H1 (cell line): Measurements from ENCODE around the gene TMEM255B. TPM values are rescaled to one million over a fixed set of nuclear protein-coding genes. Genes with fewer than 3 reads are reported as not detected.

ENCODE experiments used
- CTCF ChIA-PET: fragments of 300-600 bp; sonication (Branson Sonifier 250); formaldehyde crosslinking; loops from one replicate; lab custom pipeline; 2021; ENCODE audit not compliant: partially characterized antibody; lab: Charles Lee
- POLR2A ChIA-PET: fragments of 300-600 bp; sonication (Branson Sonifier 250); formaldehyde crosslinking; loops from one replicate; lab custom pipeline; 2021; ENCODE audit warnings: inconsistent platforms; ENCODE audit not compliant: partially characterized antibody; lab: Charles Lee
- DNase-seq, 2 experiments: peaks; one replicate each; pipeline versions ENCODE4 v3.0.0 to v3.0.0-alpha.2; 2010 to 2022; ENCODE audit warnings: low spot score in 2 of 2, low read depth in 1 of 2, mixed read lengths in 1 of 2
- FAIRE-seq: peaks from 2 replicates; lab custom pipeline; 2011; peaks lifted over from hg19 to GRCh38; lab: Jason Lieb, UNC
- H2AFZ ChIP-seq: 2 replicates; pipeline ENCODE4 v1.8.1; 2012; ENCODE audit warnings: low read length, inconsistent platforms
- H2AK5ac ChIP-seq: 2 replicates; pipeline ENCODE4 v1.6.1; 2013; ENCODE audit warnings: low read depth, low read length
- H2BK120ac ChIP-seq: replicated peaks from 2 replicates; pipeline ENCODE3; 2013; ENCODE audit warnings: low read depth, low read length, inconsistent platforms
- H2BK12ac ChIP-seq: 2 replicates; pipeline ENCODE4 v1.6.1; 2013; ENCODE audit warnings: low read depth, low read length
- H2BK15ac ChIP-seq: 2 replicates; pipeline ENCODE4 v1.6.1; 2013; ENCODE audit warnings: low read length
- H2BK20ac ChIP-seq: 2 replicates; pipeline ENCODE4 v1.6.1; 2013; ENCODE audit warnings: low read length
- H2BK5ac ChIP-seq: 2 replicates; pipeline ENCODE4 v1.6.1; 2013; ENCODE audit warnings: low read depth, low read length
- H3K14ac ChIP-seq: 2 replicates; pipeline ENCODE4 v1.6.1; 2013; ENCODE audit warnings: inconsistent platforms; ENCODE audit not compliant: insufficient read length
- H3K18ac ChIP-seq: 2 replicates; pipeline ENCODE4 v1.6.1; 2013; ENCODE audit warnings: low read length; ENCODE audit errors: extremely low read depth
- H3K23ac ChIP-seq: 2 replicates; pipeline ENCODE4 v1.6.1; 2013; ENCODE audit warnings: inconsistent platforms; ENCODE audit not compliant: insufficient read length
- H3K23me2 ChIP-seq: 2 replicates; pipeline ENCODE4 v1.6.1; 2013; ENCODE audit warnings: low read depth, low read length
- H3K27ac ChIP-seq: 2 replicates; pipeline ENCODE4 v1.6.1; 2011; ENCODE audit warnings: low read depth, low read length, inconsistent platforms
- H3K27me3 ChIP-seq, 4 experiments: replicated peaks in 1 of 4; 1 replicate in 1 of 4; 2 replicates in 3 of 4; pipeline versions ENCODE4 v1.6.1 to v1.8.1; 2011 to 2013; ENCODE audit warnings: low read length in 3 of 4, mild to moderate bottlenecking in 3 of 4, inconsistent platforms in 2 of 4, mixed read lengths in 2 of 4, moderate library complexity in 1 of 4; ENCODE audit not compliant: control insufficient read depth in 3 of 4, insufficient read depth in 3 of 4; ENCODE audit errors: extremely low read depth in 1 of 4
- H3K36me3 ChIP-seq, 4 experiments: 2 replicates each; pipeline versions ENCODE4 v1.6.1 to v1.8.1; 2011 to 2013; ENCODE audit warnings: mild to moderate bottlenecking in 4 of 4, low read length in 3 of 4, moderate library complexity in 2 of 4, control low read depth in 1 of 4, inconsistent platforms in 1 of 4; ENCODE audit not compliant: insufficient read depth in 4 of 4, control insufficient read depth in 2 of 4
- H3K4ac ChIP-seq: replicated peaks from 2 replicates; pipeline ENCODE3; 2013; ENCODE audit warnings: low read length, low read depth, mixed read lengths, inconsistent platforms; ENCODE audit not compliant: insufficient read length
- H3K4me1 ChIP-seq, 4 experiments: replicated peaks in 1 of 4; 1 replicate in 1 of 4; 2 replicates in 3 of 4; pipeline versions ENCODE4 v1.6.1 to v1.8.1; 2011 to 2013; ENCODE audit warnings: low read length in 3 of 4, inconsistent platforms in 2 of 4, mixed read lengths in 1 of 4; ENCODE audit not compliant: insufficient read depth in 4 of 4, control insufficient read depth in 3 of 4
- H3K4me2 ChIP-seq, 2 experiments: 2 replicates each; pipeline versions ENCODE4 v1.6.1 to v1.8.1; 2011 to 2013; ENCODE audit warnings: low read depth in 2 of 2, low read length in 2 of 2, control low read depth in 1 of 2, inconsistent platforms in 1 of 2, mild to moderate bottlenecking in 1 of 2; ENCODE audit not compliant: insufficient read depth in 1 of 2
- H3K4me3 ChIP-seq, 4 experiments: fragments of 200-600, 300-600 bp in 1 of 4; sonication (generic), shearing (Covaris generic), sonication (Bioruptor Twin) in 1 of 4; 2 replicates each; pipeline versions ENCODE4 v1.5.1 to v1.8.1; 2011 to 2016; ENCODE audit warnings: low read length in 4 of 4, low read depth in 3 of 4, control low read depth in 2 of 4, inconsistent platforms in 2 of 4, mild to moderate bottlenecking in 2 of 4, mixed read lengths in 1 of 4, moderate library complexity in 1 of 4; ENCODE audit not compliant: insufficient read depth in 2 of 4; ENCODE audit errors: extremely low read depth in 1 of 4
- H3K56ac ChIP-seq: replicated peaks from 2 replicates; pipeline ENCODE3; 2013; ENCODE audit warnings: low read depth, mild to moderate bottlenecking, mixed read lengths, low read length, inconsistent platforms; ENCODE audit not compliant: insufficient read length
- H3K79me1 ChIP-seq: 2 replicates; pipeline ENCODE4 v1.6.1; 2013; ENCODE audit warnings: low read depth, low read length, control low read depth
- H3K79me2 ChIP-seq, 2 experiments: 2 replicates each; pipeline versions ENCODE4 v1.6.1 to v1.8.1; 2012 to 2013; ENCODE audit warnings: low read length in 2 of 2, mild to moderate bottlenecking in 2 of 2, inconsistent platforms in 1 of 2; ENCODE audit not compliant: insufficient read depth in 2 of 2, control insufficient read depth in 1 of 2
- H3K9ac ChIP-seq, 4 experiments: replicated peaks in 1 of 4; 1 replicate in 1 of 4; 2 replicates in 3 of 4; pipeline versions ENCODE4 v1.6.1 to v1.8.1; 2011 to 2013; ENCODE audit warnings: low read depth in 3 of 4, low read length in 3 of 4, control low read depth in 2 of 4, mild to moderate bottlenecking in 2 of 4, moderate library complexity in 2 of 4, inconsistent platforms in 1 of 4; ENCODE audit errors: extremely low read depth in 1 of 4
- H3K9me3 ChIP-seq, 2 experiments: 2 replicates each; pipeline versions ENCODE4 v1.6.1 to v1.8.1; 2012 to 2013; ENCODE audit warnings: mild to moderate bottlenecking in 2 of 2, moderate library complexity in 2 of 2, control low read depth in 1 of 2, inconsistent platforms in 1 of 2, low read depth in 1 of 2, low read length in 1 of 2, mixed read lengths in 1 of 2; ENCODE audit not compliant: insufficient read depth in 2 of 2
- H4K20me1 ChIP-seq, 2 experiments: replicated peaks in 1 of 2; 2 replicates each; pipeline versions ENCODE3 to v1.8.1; 2011 to 2013; ENCODE audit warnings: inconsistent platforms in 2 of 2, low read length in 2 of 2, mild to moderate bottlenecking in 1 of 2; ENCODE audit not compliant: insufficient read depth in 2 of 2, control insufficient read depth in 1 of 2
- H4K5ac ChIP-seq: 2 replicates; pipeline ENCODE4 v1.6.1; 2013; ENCODE audit warnings: low read length, low read depth, mixed read lengths, inconsistent platforms; ENCODE audit not compliant: insufficient read length
- H4K8ac ChIP-seq: 2 replicates; pipeline ENCODE4 v1.8.0; 2013; ENCODE audit warnings: mild to moderate bottlenecking, moderate library complexity, low read length, inconsistent platforms; ENCODE audit not compliant: insufficient read depth; ENCODE audit errors: extremely low read depth
- H4K91ac ChIP-seq: replicated peaks from 2 replicates; pipeline ENCODE3; 2013; ENCODE audit warnings: low read length, mixed read lengths, inconsistent platforms; ENCODE audit not compliant: insufficient read length
- GABPA ChIP-seq: IDR thresholded peaks from 2 replicates; pipeline ENCODE4 v1.6.1; 2011; ENCODE audit warnings: mild to moderate bottlenecking, low read length, moderate library complexity, borderline replicate concordance; ENCODE audit not compliant: insufficient read depth
- KDM5A ChIP-seq: fragments of 200-600 bp; IDR thresholded peaks from 2 replicates; pipeline ENCODE4 v1.7.1; 2012; ENCODE audit warnings: mild to moderate bottlenecking, low read length, inconsistent platforms, mixed read lengths
- PHF8 ChIP-seq: fragments of 200-600 bp; sonication (generic); conservative IDR thresholded peaks from 2 replicates; pipeline ENCODE4 v1.7.1; 2012; ENCODE audit warnings: low read depth, mild to moderate bottlenecking, inconsistent platforms, low read length, moderate library complexity
- POLR2A ChIP-seq, 2 experiments: IDR thresholded peaks; 1 replicate in 1 of 2; 2 replicates in 1 of 2; pipeline ENCODE4 v1.6.1; 2011; ENCODE audit warnings: low read depth in 2 of 2, low read length in 2 of 2, mild to moderate bottlenecking in 2 of 2; ENCODE audit errors: control extremely low read depth in 1 of 2
- RAD21 ChIP-seq, 2 experiments: IDR thresholded peaks in 1 of 2; conservative IDR thresholded peaks in 1 of 2; 2 replicates each; pipeline ENCODE4 v1.6.1; 2011; ENCODE audit warnings: low read depth in 2 of 2, low read length in 2 of 2, improper control_type of control experiment in 1 of 2, inconsistent platforms in 1 of 2, mild to moderate bottlenecking in 1 of 2, moderate library complexity in 1 of 2
- RFX5 ChIP-seq: IDR thresholded peaks from 2 replicates; pipeline ENCODE4 v1.6.1; 2011; ENCODE audit warnings: low read depth, low read length, improper control_type of control experiment, borderline replicate concordance
- ZNF274 ChIP-seq: IDR thresholded peaks from 2 replicates; pipeline ENCODE4 v1.7.0; 2012; ENCODE audit warnings: low read length, borderline replicate concordance; ENCODE audit errors: extremely low read depth
- WGBS, 2 experiments: shearing (Covaris generic) in 1 of 2; methylation state at CpG; one replicate each; pipeline versions ENCODE4 v1.1.6 to v1.1.7; 2013 to 2015; ENCODE audit warnings: low lambda C conversion rate in 2 of 2, mixed read lengths in 2 of 2, inconsistent platforms in 1 of 2, low coverage in 1 of 2, missing lambda C conversion rate in 1 of 2; ENCODE audit not compliant: insufficient replicate concordance in 2 of 2, insufficient coverage in 1 of 2, insufficient read length in 1 of 2; ENCODE audit errors: extremely low coverage in 1 of 2, missing lambda C conversion rate in 1 of 2; 5-methylcytosine and 5-hydroxymethylcytosine counted together
- polyA plus RNA-seq, 7 experiments: library from polyadenylated mRNA; depleted of rRNA in 3 of 7; stranded (reverse) in 5 of 7; unstranded in 2 of 7; fragments of >200 nt in 5 of 7; fragments of 200-250 nt in 2 of 7; gene quantifications; 1 replicate in 5 of 7; 2 replicates in 1 of 7; 4 replicates in 1 of 7; pipeline versions ENCODE4 v1.2.1 to v1.2.3, GENCODE V29; 2011 to 2013; ENCODE audit warnings: missing spikeins in 2 of 7, mixed read lengths in 2 of 7
- total RNA-seq: library from RNA; stranded (reverse); fragmentation: NEBNext Ultra II Directional; extraction: Animal tissue kit (Norgen Biotek cat#: 25700); gene quantifications from 2 replicates; pipeline ENCODE4 v1.2.1, GENCODE V29; 2021
- TF ChIP-seq, protein P1 (sequence below): IDR thresholded peaks from 2 replicates; pipeline ENCODE4 v1.6.1; 2012; ENCODE audit warnings: low read length, inconsistent platforms

The TMEM255B gene
- total and polyA plus RNA-seq, 2 of the 8 experiments (the other 6 are each of a cell fraction or from before 2014, with no cell fraction given) = 3.4 to 4.4 TPM

DNA sequence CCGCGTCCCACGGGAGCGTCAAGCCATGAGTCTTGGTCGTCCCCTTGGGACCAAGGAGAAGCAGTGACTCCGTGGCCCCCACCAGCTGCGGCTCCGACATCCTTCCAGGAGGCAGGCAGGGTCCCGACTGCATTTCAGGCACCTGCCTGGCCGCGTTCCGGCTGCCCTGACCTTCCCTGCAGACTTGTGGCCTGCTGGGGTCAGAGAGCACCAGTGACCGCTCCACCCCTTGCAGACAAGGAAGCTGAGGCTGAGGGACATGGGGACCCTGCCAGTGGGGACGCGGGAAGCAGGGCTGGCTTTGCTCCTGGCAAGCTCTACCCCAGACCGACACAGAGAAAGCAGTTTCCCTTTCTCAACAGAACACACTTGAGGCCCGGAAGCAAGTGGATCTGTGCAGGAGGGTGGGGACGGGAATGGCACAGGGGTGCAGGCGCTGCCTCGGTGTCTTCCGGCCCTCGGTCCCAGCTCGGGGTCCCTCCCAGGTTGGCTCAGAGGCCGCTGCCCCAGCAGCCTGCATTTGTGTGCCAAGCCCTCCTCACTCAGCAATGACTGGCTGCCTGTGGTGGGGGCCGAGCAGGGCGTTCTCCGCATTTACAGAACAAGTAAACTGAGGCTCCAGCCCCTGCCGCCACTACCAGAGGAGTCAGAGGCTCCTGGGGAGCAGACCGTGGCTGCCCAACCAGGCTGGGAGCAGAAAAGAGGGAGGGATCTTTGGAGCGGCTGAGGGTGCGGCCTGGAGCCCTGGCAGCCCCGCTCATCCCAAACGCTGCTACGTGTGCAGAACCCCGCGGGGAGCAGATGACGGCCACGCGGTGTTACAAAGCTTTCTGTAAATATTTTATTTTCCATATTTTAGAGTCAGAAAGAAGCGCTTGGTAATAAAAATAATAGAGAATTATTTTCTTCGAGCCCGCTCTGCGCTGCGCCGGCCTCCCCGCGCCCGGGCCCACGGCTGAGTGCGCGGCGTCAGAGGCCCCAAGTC lies 61.0 kb downstream of the TMEM255B start:
- no peak for FAIRE-seq
- no peaks in the 10 kb centered on the region; a peak in 1 of 7 replicates for H3K27me3 ChIP-seq
- no peak overlapping the region for H2BK12ac ChIP-seq
- H4K8ac ChIP-seq = no peak overlapping the region
- no peak overlapping the region for H3K18ac ChIP-seq
- H4K5ac ChIP-seq = peak overlapping the region; percentile 21
- H3K27ac ChIP-seq = no peak overlapping the region
- H2AK5ac ChIP-seq = 0 out of 2 replicates have a peak overlapping the region, but pooled peaks have one; percentile 24
- no peak for DNase-seq
- no peaks in the 10 kb centered on the region for H3K23me2 ChIP-seq
- H3K9ac ChIP-seq = no peak overlapping the region
- H3K4me1 ChIP-seq = no peaks in the 10 kb centered on the region
- H4K20me1 ChIP-seq = no peaks in the 10 kb centered on the region
- no peaks in the 10 kb centered on the region for H3K79me2 ChIP-seq
- H3K79me1 ChIP-seq = no peaks in the 10 kb centered on the region
- no peak overlapping the region for H3K14ac ChIP-seq
- H2BK20ac ChIP-seq = no peak overlapping the region
- 91% methylated on average over 48 of the region's 52 CpGs; no CpG with 5 or more reads in 1 of the 2 experiments for WGBS, 2 experiments
- H2BK5ac ChIP-seq = peak overlapping the region; percentile 35; the same call in 1 of the 2 replicates
- ChIA-PET POLR2A (interaction anchor here (1.2 kb wide), 1 partner anchor 37 kb away, joined by 3 read pairs; no protein-coding TSS in a partner anchor), CTCF (interaction anchor here (1.1 to 2.4 kb wide), 6 partner anchors 17 to 150 kb away, joined by 3 to 9 read pairs (median 3); no protein-coding TSS in a partner anchor)
- H3K4me3 ChIP-seq = no peak overlapping the region
- no peaks in the 10 kb centered on the region for H3K9me3 ChIP-seq
- H4K91ac ChIP-seq = no peak overlapping the region
- peaks cover 0 to 5% (median 3%) of the 10 kb centered on the region in 4 experiments; a peak in 4 of 8 replicates for H3K36me3 ChIP-seq
- H2BK15ac ChIP-seq = no peak overlapping the region
- no peak overlapping the region for H3K56ac ChIP-seq
- no peak overlapping the region for H3K4ac ChIP-seq
- H2BK120ac ChIP-seq = no peak overlapping the region
- H3K4me2 ChIP-seq = no peak overlapping the region
- no peak overlapping the region for H2AFZ ChIP-seq
- H3K23ac ChIP-seq = no peak overlapping the region
- no peak for TF ChIP-seq POLR2A (IDR thresholded peaks at IDR 0.05; ENCODE audit: control extremely low read depth in 1 of 2, low read depth in 2 of 2, low read length in 2 of 2)
- TF ChIP-seq ZNF274 = no peak
- TF ChIP-seq RFX5 = no peak
- TF ChIP-seq KDM5A = no peak
- TF ChIP-seq PHF8 = no peak
- TF ChIP-seq RAD21 (IDR thresholded peaks at IDR 0.05 in 1 of 2, conservative IDR thresholded peaks at IDR 0.05 in 1 of 2; ENCODE audit: low read depth in 2 of 2, low read length in 2 of 2) = no peak
- TF ChIP-seq, protein P1, sequence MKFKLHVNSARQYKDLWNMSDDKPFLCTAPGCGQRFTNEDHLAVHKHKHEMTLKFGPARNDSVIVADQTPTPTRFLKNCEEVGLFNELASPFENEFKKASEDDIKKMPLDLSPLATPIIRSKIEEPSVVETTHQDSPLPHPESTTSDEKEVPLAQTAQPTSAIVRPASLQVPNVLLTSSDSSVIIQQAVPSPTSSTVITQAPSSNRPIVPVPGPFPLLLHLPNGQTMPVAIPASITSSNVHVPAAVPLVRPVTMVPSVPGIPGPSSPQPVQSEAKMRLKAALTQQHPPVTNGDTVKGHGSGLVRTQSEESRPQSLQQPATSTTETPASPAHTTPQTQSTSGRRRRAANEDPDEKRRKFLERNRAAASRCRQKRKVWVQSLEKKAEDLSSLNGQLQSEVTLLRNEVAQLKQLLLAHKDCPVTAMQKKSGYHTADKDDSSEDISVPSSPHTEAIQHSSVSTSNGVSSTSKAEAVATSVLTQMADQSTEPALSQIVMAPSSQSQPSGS = no peak
- no peak for TF ChIP-seq GABPA
